MM.1S (cell line): Measurements from ENCODE around the gene GTF2A2.

Experiments
- CTCF ChIP-seq: fragments of 300-600 bp; sonication (generic); IDR thresholded peaks from 2 replicates; pipeline ENCODE4 v1.5.1; 2016; ENCODE audit warnings: antibody characterized with exemption, low read length, mixed read lengths
- EZH2 ChIP-seq: fragments of 300-600 bp; sonication (generic); optimal IDR thresholded peaks from 2 replicates; pipeline ENCODE3; 2017; ENCODE audit warnings: low read depth, mild to moderate bottlenecking, antibody characterized with exemption, low read length, mixed read lengths
- EZH2phosphoT487 ChIP-seq: fragments of 300-600 bp; sonication (generic); IDR thresholded peaks from 2 replicates; pipeline ENCODE4 v1.6.1; 2018; ENCODE audit warnings: antibody characterized with exemption, low read length

- no peak for TF ChIP-seq CTCF
- TF ChIP-seq EZH2: no peak
- TF ChIP-seq EZH2phosphoT487: no peak
These were observed 4.9 kb upstream of the GTF2A2 start for GRCh38 chr15:59662260-59662659.
